Measurements from ENCODE around the gene CHST9. TPM values are rescaled to one million over a fixed set of nuclear protein-coding genes. Genes with fewer than 3 reads are reported as not detected.

The CHST9 gene
- total and polyA plus RNA-seq, 2 of the 4 experiments (the other 2 are of a cell fraction): not detected

- no peaks in the 10 kb centered on the region for H3K9me1 ChIP-seq (ENCODE audit: insufficient read depth, low read length)
- no CpG with 5 or more reads among the region's 3 CpGs for WGBS, 2 experiments (ENCODE audit: extremely low coverage in 2 of 2, insufficient read length in 1 of 2)
- H2BK20ac ChIP-seq (ENCODE audit: low read depth, low read length): no peak overlapping the region
- no peak overlapping the region for H3K56ac ChIP-seq (ENCODE audit: extremely low read depth, insufficient read depth, low read length)
- no peak overlapping the region for H3K14ac ChIP-seq (replicated peaks; ENCODE audit: low read depth, low read length)
- no peaks in the 10 kb centered on the region for H3K4me1 ChIP-seq (ENCODE audit: control insufficient read depth, insufficient read depth, low read length)
- in situ Hi-C loops (cut with MboI; ENCODE audit: low sequenced_read_pairs) (no loop called here), intact Hi-C loops (cut with micrococcal nuclease) (no loop called here), dilution Hi-C loops (cut with HindIII; ENCODE audit: low sequenced_read_pairs, unreplicated experiment) (no loop called here)
- H2BK120ac ChIP-seq (ENCODE audit: low read depth, low read length): no peak overlapping the region
- H3K9ac ChIP-seq (ENCODE audit: low read depth, low read length): no peak overlapping the region
- H4K91ac ChIP-seq (ENCODE audit: insufficient read depth, low read depth, low read length): no peak overlapping the region
- H3K27ac ChIP-seq (ENCODE audit: insufficient read depth, low read length): no peak overlapping the region
- H4K5ac ChIP-seq (ENCODE audit: low read depth, low read length): no peak overlapping the region
- no peak overlapping the region for H2BK5ac ChIP-seq (ENCODE audit: low read depth, low read length, poor library complexity, severe bottlenecking)
- H3K4me3 ChIP-seq (ENCODE audit: insufficient read depth, low read depth, low read length): no peak overlapping the region
- no peaks in the 10 kb centered on the region for H3K79me1 ChIP-seq (ENCODE audit: low read depth in 1 of 2, low read length in 2 of 2)
- ATAC-seq (ENCODE audit: low read depth) (no peak), DNase-seq (no peak)
- no peak overlapping the region for H3K4ac ChIP-seq (ENCODE audit: low read depth, low read length)
- H2AK9ac ChIP-seq (replicated peaks; ENCODE audit: low read depth, low read length, poor library complexity): no peak overlapping the region
- no TSS peak for BruUV-seq (replicated peaks)
- H3K9me3 ChIP-seq (ENCODE audit: control insufficient read depth, insufficient read depth, low read length): peaks cover 3% of the 10 kb centered on the region; the same call in 1 of the 2 replicates
- no peak overlapping the region for H3K4me2 ChIP-seq (ENCODE audit: low read depth, low read length)
- no peak overlapping the region for H2BK15ac ChIP-seq (ENCODE audit: low read depth, low read length)
- H4K20me1 ChIP-seq (ENCODE audit: insufficient read depth, low read length): no peaks in the 10 kb centered on the region
- POLR2A ChIA-PET (ENCODE audit: unreplicated experiment): no interaction called here
- no peak overlapping the region for H2AFZ ChIP-seq (replicated peaks; ENCODE audit: low read length, poor library complexity)
- TF ChIP-seq MAFK (IDR thresholded peaks at IDR 0.05; ENCODE audit: low read depth, low read length) (no peak), RFX5 (IDR thresholded peaks at IDR 0.05; ENCODE audit: low read depth, low read length) (no peak), POLR2A (IDR thresholded peaks at IDR 0.05; ENCODE audit: low read depth, low read length) (no peak), MXI1 (IDR thresholded peaks at IDR 0.05; ENCODE audit: borderline replicate concordance, low read depth, low read length) (no peak), RAD21 (IDR thresholded peaks at IDR 0.05; ENCODE audit: low read length) (no peak), NFE2L2 (IDR thresholded peaks at IDR 0.05; ENCODE audit: low read depth, low read length) (no peak), CEBPB (IDR thresholded peaks at IDR 0.05; ENCODE audit: low read depth, low read length) (no peak), CHD1 (IDR thresholded peaks at IDR 0.05; ENCODE audit: low read depth, low read length) (no peak), MAZ (IDR thresholded peaks at IDR 0.05; ENCODE audit: borderline replicate concordance, low read depth, low read length) (no peak), SMC3 (IDR thresholded peaks at IDR 0.05; ENCODE audit: low read depth, low read length) (no peak)
- H3K18ac ChIP-seq (ENCODE audit: low read depth, low read length): no peak overlapping the region
- CTCF ChIA-PET: no interaction called here
- no peak overlapping the region for H4K8ac ChIP-seq (ENCODE audit: low read depth in 2 of 2, low read length in 2 of 2)
- no peaks in the 10 kb centered on the region for H3K27me3 ChIP-seq (ENCODE audit: control insufficient read depth, insufficient read depth, low read length)
- H3K23ac ChIP-seq (ENCODE audit: low read depth, low read length): no peak overlapping the region
- no peaks in the 10 kb centered on the region for H3K36me3 ChIP-seq (ENCODE audit: control insufficient read depth, insufficient read depth, low read length)
- H2AK5ac ChIP-seq (ENCODE audit: low read depth, low read length): no peak overlapping the region
Measured at GRCh38 chr18:26908906-26909305, 276.2 kb downstream of the CHST9 start.

Measured in IMR-90 (cell line).